K562 (cell line): Measurements from ENCODE around the gene HPS4. TPM values are rescaled to one million over a fixed set of nuclear protein-coding genes. Genes with fewer than 3 reads are reported as not detected.

Experiments
- ATAC-seq: fragments of 200-7000 bp; cut with Tn5 transposase; 3 replicates; pipeline ENCODE4 v1.9.1; 2020; ENCODE audit warnings: moderate library complexity
- BruUV-seq: library from RNA; stranded (reverse); fragments of 400-500 nt; replicated peaks from 2 replicates; lab custom pipeline; 2021; lab: Mats Ljungman, UMichigan
- CTCF ChIA-PET: fragments of 300-600 bp; formaldehyde crosslinking; extraction: SDS; loops from one replicate; lab custom pipeline; 2021; ENCODE audit warnings: low intra/inter-chr PET ratio; lab: Yijun Ruan, JAX
- POLR2A ChIA-PET: fragments of 300-600, 350-650 bp; sonication (Branson Sonifier 250); formaldehyde crosslinking; extraction: SDS; loops from one replicate; lab custom pipeline; 2021; ENCODE audit warnings: antibody characterized with exemption, inconsistent platforms; lab: Yijun Ruan, JAX
- DNase-seq, 4 experiments: peaks; one replicate each; pipeline versions ENCODE4 v3.0.0 to v3.0.0-alpha.2; 2011 to 2018; ENCODE audit warnings: low spot score in 3 of 4, mixed read lengths in 3 of 4; ENCODE audit errors: extremely low read depth in 1 of 4
- FAIRE-seq: peaks from 2 replicates; lab custom pipeline; 2011; peaks lifted over from hg19 to GRCh38; lab: Jason Lieb, UNC
- H2AFZ ChIP-seq: 2 replicates; pipeline ENCODE4 v1.6.0; 2011; ENCODE audit warnings: low read depth, low read length, control low read depth, inconsistent platforms
- H3K27ac ChIP-seq: fragments of 200-600 bp; 3 replicates; pipeline ENCODE4 v1.8.0; 2011; ENCODE audit warnings: low read depth, mild to moderate bottlenecking, control low read depth, inconsistent platforms, low read length, moderate library complexity, mixed read lengths; ENCODE audit errors: extremely low read depth
- H3K27me3 ChIP-seq, 2 experiments: fragments of 300-600 bp in 1 of 2; 2 replicates in 1 of 2; 3 replicates in 1 of 2; pipeline versions ENCODE4 v1.6.0 to v1.8.0; 2011; ENCODE audit warnings: inconsistent platforms in 2 of 2, low read length in 2 of 2, mild to moderate bottlenecking in 1 of 2, mixed read lengths in 1 of 2, moderate library complexity in 1 of 2; ENCODE audit not compliant: control insufficient read depth in 2 of 2, insufficient read depth in 2 of 2
- H3K36me3 ChIP-seq: fragments of 300-600 bp; 3 replicates; pipeline ENCODE4 v1.8.0; 2011; ENCODE audit warnings: mild to moderate bottlenecking, low read length, inconsistent platforms; ENCODE audit not compliant: control insufficient read depth, insufficient read depth
- H3K4me1 ChIP-seq, 2 experiments: fragments of 200-600 bp in 1 of 2; replicated peaks in 1 of 2; 2 replicates in 1 of 2; 3 replicates in 1 of 2; pipeline versions ENCODE4 v1.5.1 to v1.8.0; 2011; ENCODE audit warnings: inconsistent platforms in 2 of 2, low read length in 2 of 2, mild to moderate bottlenecking in 1 of 2, mixed read lengths in 1 of 2, moderate library complexity in 1 of 2; ENCODE audit not compliant: control insufficient read depth in 2 of 2, insufficient read depth in 2 of 2
- H3K4me2 ChIP-seq: 2 replicates; pipeline ENCODE4 v1.6.1; 2011; ENCODE audit warnings: low read length, control low read depth, inconsistent platforms, mixed read lengths; ENCODE audit not compliant: insufficient read depth
- H3K4me3 ChIP-seq: fragments of 200-600 bp; sonication (generic), shearing (Covaris generic); 2 replicates; pipeline ENCODE4 v1.5.1; 2016; ENCODE audit warnings: control low read depth, inconsistent platforms
- H3K79me2 ChIP-seq: fragments of 200-600 bp; 3 replicates; pipeline ENCODE4 v1.8.0; 2011; ENCODE audit warnings: low read length, inconsistent platforms; ENCODE audit not compliant: control insufficient read depth, insufficient read depth
- H3K9ac ChIP-seq, 2 experiments: 2 replicates each; pipeline versions ENCODE4 v1.6.0 to v1.6.1; 2011; ENCODE audit warnings: low read depth in 2 of 2, low read length in 2 of 2, control low read depth in 1 of 2, inconsistent platforms in 1 of 2, mild to moderate bottlenecking in 1 of 2, mixed read lengths in 1 of 2; ENCODE audit not compliant: insufficient read depth in 1 of 2
- H3K9me1 ChIP-seq: one replicate; pipeline ENCODE4 v1.6.0; 2011; ENCODE audit warnings: inconsistent platforms, mild to moderate bottlenecking, low read length, moderate library complexity; ENCODE audit not compliant: control insufficient read depth, insufficient read depth
- H3K9me3 ChIP-seq: replicated peaks from 2 replicates; pipeline ENCODE4 v1.5.1; 2011; ENCODE audit warnings: low read depth, low read length, inconsistent platforms; ENCODE audit not compliant: control insufficient read depth, insufficient read depth
- H4K20me1 ChIP-seq: replicated peaks from 2 replicates; pipeline ENCODE4 v1.6.1; 2011; ENCODE audit warnings: low read length, inconsistent platforms, mixed read lengths; ENCODE audit not compliant: control insufficient read depth, insufficient read depth
- WGBS: fragments of 100-300 bp; shearing (Covaris generic); methylation state at CpG from one replicate; pipeline ENCODE4 v1.1.6; 2016; ENCODE audit warnings: low coverage, mixed read lengths; ENCODE audit not compliant: insufficient coverage; ENCODE audit errors: missing lambda C conversion rate; 5-methylcytosine and 5-hydroxymethylcytosine counted together
- in situ Hi-C: fragments of 300-500 bp; cut with MboI; formaldehyde crosslinking; loops from 4 replicates; pipeline ENCODE4 v1.15.0; 2018; ENCODE audit warnings: inconsistent platforms, mixed read lengths
- intact Hi-C: fragments of 100-400 bp; cut with micrococcal nuclease; formaldehyde crosslinking; loops from 2 replicates; pipeline ENCODE4 v1.14.2; 2022
- polyA plus RNA-seq, 8 experiments: library from polyadenylated mRNA; depleted of rRNA in 4 of 8; stranded (reverse) in 5 of 8; unstranded in 3 of 8; fragments of >200 nt; fragmentation: Nextera tagmentation in 2 of 8; fragmentation: Illumina TruSeq in 1 of 8; extraction: Ambion mirVana in 2 of 8; extraction: Trizol in 1 of 8; gene quantifications; 2 replicates each; pipeline versions ENCODE4 v1.2.1 to v1.2.3, GENCODE V29; 2011 to 2014; ENCODE audit warnings: inconsistent platforms in 1 of 8, missing spikeins in 1 of 8
- total RNA-seq, 7 experiments: library from RNA; depleted of rRNA in 6 of 7; stranded (reverse); fragments of >200 nt in 6 of 7; fragmentation: Illumina TruSeq in 2 of 7; extraction: Trizol in 2 of 7; gene quantifications; 2 replicates each; pipeline versions ENCODE4 v1.2.1 to v1.2.3, GENCODE V29; 2011 to 2021; ENCODE audit warnings: low replicate concordance in 1 of 7
- TF ChIP-seq, protein P1 (sequence below): sonication (generic); formaldehyde crosslinking; IDR thresholded peaks from 2 replicates; pipeline ENCODE4 v1.8.0; 2022; ENCODE audit warnings: missing genetic modification reagents, mild to moderate bottlenecking, borderline replicate concordance

HPS4 gene
- total and polyA plus RNA-seq, 9 of the 15 experiments (the other 6 are each of a cell fraction or from before 2014, with no cell fraction given): 12.8 to 29.2 (median 25.3) TPM

GRCh38 chr22:26477341-26477731, 6.2 kb downstream of the HPS4 start:
- peak overlapping the region; percentile 2; the same call in 1 of the 3 replicates for H3K27ac ChIP-seq
- no TSS peak for BruUV-seq

More at GRCh38 chr22:26477341-26477731, 6.2 kb downstream of the HPS4 start:
- Histone ChIP-seq H3K79me2 (peaks cover 60% of the 10 kb centered on the region), H3K9me1 (peaks cover 2% of the 10 kb centered on the region), H3K9me3 (no peaks in the 10 kb centered on the region), H3K4me3 (no peak overlapping the region), H4K20me1 (no peaks in the 10 kb centered on the region), H3K36me3 (peaks cover 61% of the 10 kb centered on the region; the same call in 2 of the 3 replicates), H3K27me3 (no peaks in the 10 kb centered on the region), H3K9ac (peak overlapping the region in 1 of 2 experiments; percentile 41; a peak in 1 of 4 replicates), H2AFZ (no peak overlapping the region), H3K4me2 (peak overlapping the region; percentile 39), H3K4me1 (peaks cover 7 to 36% of the 10 kb centered on the region in 2 experiments; a peak in 4 of 5 replicates)
- FAIRE-seq: no peak
- 14% methylated on average over 4 of the region's 4 CpGs for WGBS
- ATAC-seq: no peak
- in situ Hi-C loops: no loop called here
- no peak for DNase-seq
- intact Hi-C loops: no loop called here
- CTCF ChIA-PET: no interaction called here
- TF ChIP-seq, protein P1, sequence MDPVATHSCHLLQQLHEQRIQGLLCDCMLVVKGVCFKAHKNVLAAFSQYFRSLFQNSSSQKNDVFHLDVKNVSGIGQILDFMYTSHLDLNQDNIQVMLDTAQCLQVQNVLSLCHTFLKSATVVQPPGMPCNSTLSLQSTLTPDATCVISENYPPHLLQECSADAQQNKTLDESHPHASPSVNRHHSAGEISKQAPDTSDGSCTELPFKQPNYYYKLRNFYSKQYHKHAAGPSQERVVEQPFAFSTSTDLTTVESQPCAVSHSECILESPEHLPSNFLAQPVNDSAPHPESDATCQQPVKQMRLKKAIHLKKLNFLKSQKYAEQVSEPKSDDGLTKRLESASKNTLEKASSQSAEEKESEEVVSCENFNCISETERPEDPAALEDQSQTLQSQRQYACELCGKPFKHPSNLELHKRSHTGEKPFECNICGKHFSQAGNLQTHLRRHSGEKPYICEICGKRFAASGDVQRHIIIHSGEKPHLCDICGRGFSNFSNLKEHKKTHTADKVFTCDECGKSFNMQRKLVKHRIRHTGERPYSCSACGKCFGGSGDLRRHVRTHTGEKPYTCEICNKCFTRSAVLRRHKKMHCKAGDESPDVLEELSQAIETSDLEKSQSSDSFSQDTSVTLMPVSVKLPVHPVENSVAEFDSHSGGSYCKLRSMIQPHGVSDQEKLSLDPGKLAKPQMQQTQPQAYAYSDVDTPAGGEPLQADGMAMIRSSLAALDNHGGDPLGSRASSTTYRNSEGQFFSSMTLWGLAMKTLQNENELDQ: no peak
- POLR2A ChIA-PET: interaction anchor here (0.8 to 1.0 kb wide), 2 partner anchors 9 to 13 kb away, joined by 3 read pairs; no protein-coding TSS in a partner anchor
